GM12878 (cell line): ENCODE data around the gene PLXDC1.

Experiments
- CTCF ChIP-seq, 3 experiments: IDR thresholded peaks in 2 of 3; conservative IDR thresholded peaks in 1 of 3; 2 replicates each; pipeline ENCODE4 v1.5.1; 2011; ENCODE audit warnings: low read depth in 3 of 3, low read length in 3 of 3, mild to moderate bottlenecking in 3 of 3, control low read depth in 2 of 3, moderate library complexity in 2 of 3, inconsistent platforms in 1 of 3, mixed read lengths in 1 of 3; ENCODE audit not compliant: control insufficient read depth in 2 of 3, insufficient read depth in 1 of 3; ENCODE audit errors: extremely low read depth in 1 of 3
- ELK1 ChIP-seq: IDR thresholded peaks from 2 replicates; pipeline ENCODE4 v1.6.1; 2012; ENCODE audit warnings: low read depth, low read length, improper control_type of control experiment
- POLR2A ChIP-seq: IDR thresholded peaks from 2 replicates; pipeline ENCODE4 v1.6.1; 2011; ENCODE audit warnings: low read depth, mild to moderate bottlenecking, low read length
- RAD21 ChIP-seq: IDR thresholded peaks from 2 replicates; pipeline ENCODE4 v1.6.1; 2011; ENCODE audit warnings: mild to moderate bottlenecking, low read depth, low read length, moderate library complexity; ENCODE audit not compliant: insufficient read depth
- ZNF274 ChIP-seq: IDR thresholded peaks from one replicate; pipeline ENCODE4 v1.8.0; 2011; ENCODE audit not compliant: insufficient read length, insufficient read depth

- TF ChIP-seq CTCF (IDR thresholded peaks at IDR 0.05 in 2 of 3, conservative IDR thresholded peaks at IDR 0.05 in 1 of 3; ENCODE audit: control insufficient read depth in 2 of 3, extremely low read depth in 1 of 3, insufficient read depth in 1 of 3, low read depth in 3 of 3, low read length in 3 of 3) (no peak), POLR2A (no peak), RAD21 (no peak), ELK1 (no peak), ZNF274 (no peak)
Measured at GRCh38 chr17:39116224-39116623, 35.2 kb downstream of the PLXDC1 start.
